ENCODE measurements around the gene EMC9.

EMC9 gene

DNA sequence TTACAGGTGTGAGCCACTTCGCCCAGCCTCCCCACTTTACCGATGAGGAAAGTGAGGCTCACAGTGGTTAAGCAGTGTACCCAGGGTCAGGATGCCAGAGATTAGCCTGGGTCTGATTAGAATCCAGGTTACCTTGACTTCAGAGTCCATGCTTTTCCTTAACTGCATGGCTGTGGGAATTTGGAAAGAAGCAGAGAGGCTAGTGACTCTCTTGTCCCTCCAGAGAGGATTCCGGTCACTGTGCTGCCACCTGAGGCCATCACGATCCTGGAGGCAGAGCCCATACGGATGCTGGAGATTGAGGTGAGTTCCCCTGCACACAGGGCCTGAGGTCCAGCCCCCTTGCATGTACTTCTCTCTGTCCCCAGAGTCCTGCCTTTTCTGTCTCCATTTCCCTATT is 35.2 kb upstream of the EMC9 start:
- no peak overlapping the region for H3K4me3 ChIP-seq
- no peak for DNase-seq (ENCODE audit: low spot score)
- TF ChIP-seq, protein P1, sequence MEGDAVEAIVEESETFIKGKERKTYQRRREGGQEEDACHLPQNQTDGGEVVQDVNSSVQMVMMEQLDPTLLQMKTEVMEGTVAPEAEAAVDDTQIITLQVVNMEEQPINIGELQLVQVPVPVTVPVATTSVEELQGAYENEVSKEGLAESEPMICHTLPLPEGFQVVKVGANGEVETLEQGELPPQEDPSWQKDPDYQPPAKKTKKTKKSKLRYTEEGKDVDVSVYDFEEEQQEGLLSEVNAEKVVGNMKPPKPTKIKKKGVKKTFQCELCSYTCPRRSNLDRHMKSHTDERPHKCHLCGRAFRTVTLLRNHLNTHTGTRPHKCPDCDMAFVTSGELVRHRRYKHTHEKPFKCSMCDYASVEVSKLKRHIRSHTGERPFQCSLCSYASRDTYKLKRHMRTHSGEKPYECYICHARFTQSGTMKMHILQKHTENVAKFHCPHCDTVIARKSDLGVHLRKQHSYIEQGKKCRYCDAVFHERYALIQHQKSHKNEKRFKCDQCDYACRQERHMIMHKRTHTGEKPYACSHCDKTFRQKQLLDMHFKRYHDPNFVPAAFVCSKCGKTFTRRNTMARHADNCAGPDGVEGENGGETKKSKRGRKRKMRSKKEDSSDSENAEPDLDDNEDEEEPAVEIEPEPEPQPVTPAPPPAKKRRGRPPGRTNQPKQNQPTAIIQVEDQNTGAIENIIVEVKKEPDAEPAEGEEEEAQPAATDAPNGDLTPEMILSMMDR (IDR thresholded peaks at IDR 0.05), result no peak
- no peak overlapping the region for H3K27ac ChIP-seq

DNA sequence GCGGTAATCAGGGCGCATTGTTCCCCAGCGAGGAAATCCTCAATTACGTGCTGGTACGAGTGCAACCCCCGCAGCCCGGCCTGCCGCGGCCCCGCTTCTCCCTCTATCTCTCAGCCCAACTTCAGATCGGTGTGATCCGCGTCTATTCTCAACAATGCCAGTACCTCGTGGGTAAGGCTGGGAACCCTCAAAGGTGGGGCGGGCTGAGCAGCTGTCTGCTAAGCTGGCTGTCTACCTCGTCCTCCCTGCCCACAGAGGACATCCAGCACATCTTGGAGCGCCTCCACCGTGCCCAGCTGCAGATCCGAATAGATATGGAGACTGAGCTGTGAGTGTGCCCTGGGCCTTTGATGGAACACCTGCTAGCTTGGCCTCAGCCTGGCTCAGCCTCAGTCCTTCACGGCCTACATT is 31.5 kb upstream of the EMC9 start:
- no peak for DNase-seq (ENCODE audit: low spot score)
- TF ChIP-seq, protein P1 (IDR thresholded peaks at IDR 0.05), result no peak
- no peak overlapping the region for H3K4me3 ChIP-seq
- H3K27ac ChIP-seq, result no peak overlapping the region

DNA sequence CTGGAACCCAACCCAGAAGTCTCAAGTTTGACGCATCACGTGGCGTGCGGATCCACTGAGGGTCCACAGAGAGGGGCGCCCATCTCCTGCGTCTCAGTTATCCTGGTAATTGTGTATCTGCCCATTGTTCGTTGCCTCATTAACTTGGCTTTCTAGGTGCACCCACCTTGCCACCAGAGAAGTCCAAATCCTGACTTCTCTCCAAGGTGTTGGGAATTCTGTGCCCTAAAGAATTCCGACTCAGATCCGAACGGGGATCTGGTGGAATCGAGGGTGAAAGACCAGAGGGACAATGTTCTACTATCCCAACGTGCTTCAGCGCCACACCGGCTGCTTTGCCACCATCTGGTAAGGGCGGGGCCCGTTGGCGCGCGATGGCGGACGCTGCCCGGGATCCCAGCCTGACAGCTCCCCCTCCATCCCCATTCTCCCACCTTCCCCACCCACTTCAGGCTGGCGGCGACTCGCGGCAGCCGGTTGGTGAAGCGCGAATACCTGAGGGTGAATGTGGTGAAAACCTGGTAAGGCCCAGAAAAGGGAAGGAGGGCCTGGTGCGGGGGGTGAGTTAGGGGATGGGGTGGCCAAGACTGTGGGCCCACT is 31.0 kb upstream of the EMC9 start:
- TF ChIP-seq, protein P1 (IDR thresholded peaks at IDR 0.05), result no peak
- DNase-seq (ENCODE audit: low spot score), result peak; percentile 64
- H3K27ac ChIP-seq, result peak overlapping the region in 1 of 2 donors; percentile 27
- H3K4me3 ChIP-seq, result peak overlapping the region; percentile 60

DNA sequence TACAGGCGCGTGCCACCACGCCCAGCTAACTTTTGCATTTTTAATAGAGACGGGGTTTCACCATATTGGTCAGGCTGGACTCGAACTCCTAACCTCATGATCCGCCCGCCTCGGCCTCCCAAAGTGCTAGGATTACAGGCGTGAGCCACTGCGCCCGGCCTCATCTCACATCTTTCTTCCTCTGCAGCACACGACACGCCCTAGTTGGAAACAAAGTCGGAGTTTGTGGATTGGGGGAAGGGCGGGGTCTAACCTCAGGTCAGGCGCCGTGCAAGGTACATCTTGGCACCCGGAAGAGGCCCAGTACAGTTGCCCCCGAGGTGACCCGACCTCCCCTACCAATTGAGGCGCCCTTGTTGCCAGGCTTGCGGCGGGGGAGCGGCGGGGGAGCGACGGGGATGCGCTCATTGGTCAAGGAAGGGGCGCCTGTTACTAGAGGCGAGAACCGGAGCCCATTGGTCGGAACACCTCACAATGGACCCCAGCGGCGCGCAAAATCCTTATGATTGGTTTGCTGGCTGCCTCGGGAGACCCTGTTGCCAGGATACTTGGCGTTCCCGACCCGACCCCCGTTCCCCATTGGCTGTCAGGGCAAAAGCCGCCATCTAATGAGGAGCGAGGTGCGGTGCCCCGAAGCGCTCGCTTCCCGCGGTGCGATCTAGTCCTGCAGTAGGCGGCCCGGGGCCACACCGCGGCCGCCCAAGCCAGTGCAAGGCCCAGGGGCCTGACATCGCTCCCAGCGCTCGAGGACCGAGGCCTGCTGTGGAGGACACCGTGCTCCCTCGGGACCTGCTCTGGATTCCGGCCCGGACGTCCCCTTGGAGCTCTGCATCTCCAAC is 30.2 kb upstream of the EMC9 start, which contains the start of gene REC8:
Gene REC8, plus strand, starts transcription at position 659 of the 839 bp plus-strand sequence. CDS start 473 bp downstream, outside the sequence.
- peak; percentile 78 for DNase-seq (ENCODE audit: low spot score)
- peak within 1 kb of the TSS; percentile 60 for H3K4me3 ChIP-seq
- TF ChIP-seq, protein P1 (IDR thresholded peaks at IDR 0.05), result no peak
- H3K27ac ChIP-seq, result peak within 1 kb of the TSS in 1 of 2 donors; percentile 27

DNA sequence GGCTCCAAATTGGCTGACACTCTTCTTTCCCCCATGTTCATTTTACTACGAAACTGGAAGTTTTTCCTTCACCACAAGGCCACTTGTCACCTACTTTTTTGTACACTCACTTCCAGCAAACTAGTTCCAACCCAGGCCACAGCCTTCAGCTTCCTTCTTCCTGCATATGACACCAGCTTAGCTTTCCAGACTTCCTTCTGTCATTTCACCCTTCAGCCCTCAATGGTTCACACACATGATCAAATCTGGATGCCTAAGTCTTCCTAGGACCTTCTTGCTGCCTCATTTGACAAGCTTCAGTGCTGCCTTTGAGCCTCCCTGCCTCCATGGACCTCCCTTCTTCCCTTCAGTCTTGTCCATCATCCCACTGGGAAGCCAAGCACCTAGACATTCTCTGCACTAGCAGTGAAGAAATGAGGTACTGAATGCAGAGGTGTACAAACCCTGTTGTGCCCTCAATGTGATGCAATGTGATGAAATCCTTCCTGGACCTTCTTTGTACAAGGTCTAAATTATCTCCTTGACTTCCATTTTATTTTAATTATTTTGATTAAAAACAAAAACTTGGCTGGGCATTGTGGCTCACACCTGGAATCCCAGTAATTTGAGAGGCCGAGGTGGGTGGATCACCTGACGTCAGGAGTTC is 26.2 kb upstream of the EMC9 start:
- no peak for DNase-seq (ENCODE audit: low spot score)
- no peak overlapping the region for H3K27ac ChIP-seq
- TF ChIP-seq, protein P1 (IDR thresholded peaks at IDR 0.05), result no peak
- no peak overlapping the region for H3K4me3 ChIP-seq

DNA sequence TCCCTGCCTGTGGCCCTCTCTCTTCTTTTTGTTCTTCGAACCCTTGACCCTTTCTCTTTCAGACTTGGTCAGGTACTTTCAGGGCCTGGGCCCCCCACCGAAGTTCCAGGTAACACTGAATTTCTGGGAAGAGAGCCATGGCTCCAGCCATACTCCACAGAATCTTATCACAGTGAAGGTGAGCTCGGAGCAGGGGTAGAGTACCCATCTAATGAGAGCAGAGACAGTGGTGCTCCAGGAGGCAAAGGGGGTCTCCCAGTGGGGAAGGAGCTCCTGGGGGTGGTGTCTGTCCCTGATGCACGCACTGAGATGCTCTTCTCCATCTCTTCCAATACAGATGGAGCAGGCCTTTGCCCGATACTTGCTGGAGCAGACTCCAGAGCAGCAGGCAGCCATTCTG is 24.4 kb upstream of the EMC9 start:
- TF ChIP-seq, protein P1 (IDR thresholded peaks at IDR 0.05), result no peak
- H3K27ac ChIP-seq, result no peak overlapping the region
- H3K4me3 ChIP-seq, result no peak overlapping the region
- DNase-seq (ENCODE audit: low spot score), result peak; percentile 67

Data from coronary artery (tissue), 2 donors.